OCI-LY7 (cell line): ENCODE data around the gene RBM39. TPM values are rescaled to one million over a fixed set of nuclear protein-coding genes. Genes with fewer than 3 reads are reported as not detected.

Experiments
- BruUV-seq: library from RNA; stranded (reverse); fragments of 400-500 nt; replicated peaks from 2 replicates; lab custom pipeline; 2021; lab: Mats Ljungman, UMichigan
- CTCF ChIA-PET: fragments of 300-600 bp; sonication (Branson Sonifier 250); formaldehyde crosslinking; loops from one replicate; lab custom pipeline; 2022; ENCODE audit warnings: antibody characterized with exemption; ENCODE audit not compliant: unreplicated experiment; lab: Charles Lee
- POLR2A ChIA-PET: fragments of 300-600 bp; sonication (Branson Sonifier 250); formaldehyde crosslinking; loops from one replicate; lab custom pipeline; 2022; ENCODE audit warnings: antibody characterized with exemption; lab: Charles Lee
- DNase-seq: peaks from one replicate; pipeline ENCODE4 v3.0.0-alpha.2; 2015; ENCODE audit warnings: low spot score
- H2AFZ ChIP-seq: fragments of 200-600 bp; sonication (generic), shearing (Covaris generic); 2 replicates; pipeline ENCODE4 v1.6.1; 2014; ENCODE audit warnings: mild to moderate bottlenecking, antibody characterized with exemption, low read length, moderate library complexity
- H3K27ac ChIP-seq: fragments of 200-600 bp; sonication (generic); 2 replicates; pipeline ENCODE4 v1.5.1; 2014; ENCODE audit warnings: mixed run types, low read depth, mild to moderate bottlenecking, moderate library complexity, low read length, inconsistent platforms; ENCODE audit not compliant: poor library complexity, severe bottlenecking
- H3K36me3 ChIP-seq: fragments of 200-600 bp; sonication (generic); 2 replicates; pipeline ENCODE4 v1.6.1; 2014; ENCODE audit warnings: mild to moderate bottlenecking, antibody characterized with exemption, low read length, moderate library complexity, mixed read lengths; ENCODE audit not compliant: insufficient read depth
- H3K4me1 ChIP-seq: fragments of 200-600 bp; sonication (generic); 2 replicates; pipeline ENCODE4 v1.5.1; 2014; ENCODE audit warnings: mild to moderate bottlenecking, low read length; ENCODE audit not compliant: insufficient read depth, poor library complexity, severe bottlenecking
- H3K4me2 ChIP-seq: fragments of 200-600 bp; sonication (generic); 2 replicates; pipeline ENCODE4 v1.6.1; 2014; ENCODE audit warnings: mild to moderate bottlenecking, low read length
- H3K4me3 ChIP-seq: fragments of 200-600 bp; sonication (generic); 2 replicates; pipeline ENCODE4 v1.5.1; 2014; ENCODE audit warnings: mild to moderate bottlenecking, low read depth, low read length; ENCODE audit not compliant: poor library complexity, severe bottlenecking
- H3K79me2 ChIP-seq: fragments of 200-600 bp; sonication (generic); 2 replicates; pipeline ENCODE4 v1.6.1; 2016; ENCODE audit warnings: low read depth, mild to moderate bottlenecking, low read length, moderate library complexity, mixed read lengths; ENCODE audit not compliant: insufficient read depth
- H3K9me2 ChIP-seq: fragments of 200-600 bp; sonication (generic); 2 replicates; pipeline ENCODE4 v1.6.1; 2016; ENCODE audit warnings: mild to moderate bottlenecking, low read length, mixed read lengths; ENCODE audit not compliant: insufficient read depth
- H3K9me3 ChIP-seq: fragments of 200-600 bp; sonication (generic); 2 replicates; pipeline ENCODE4 v1.6.1; 2014; ENCODE audit warnings: mild to moderate bottlenecking, mixed run types, low read length, mixed read lengths
- H4K20me1 ChIP-seq: fragments of 200-600 bp; sonication (generic); 2 replicates; pipeline ENCODE4 v1.6.1; 2014; ENCODE audit warnings: mild to moderate bottlenecking, antibody characterized with exemption, low read length, moderate library complexity, mixed read lengths; ENCODE audit not compliant: insufficient read depth
- CTCF ChIP-seq: fragments of 200-600 bp; sonication (generic); conservative IDR thresholded peaks from 2 replicates; pipeline ENCODE4 v1.5.1; 2014; ENCODE audit warnings: mild to moderate bottlenecking, antibody characterized with exemption, low read length, moderate library complexity, mixed read lengths
- EZH2phosphoT487 ChIP-seq: fragments of 200-600 bp; sonication (generic); IDR thresholded peaks from 2 replicates; pipeline ENCODE4 v1.6.1; 2018; ENCODE audit warnings: low read depth, borderline replicate concordance, mild to moderate bottlenecking, mixed run types, antibody characterized with exemption, low read length, moderate library complexity, mixed read lengths
- intact Hi-C: fragments of 100-400 bp; cut with micrococcal nuclease; formaldehyde crosslinking; loops from one replicate; pipeline ENCODE4 v1.10.0; 2022; ENCODE audit not compliant: unreplicated experiment
- total RNA-seq, 2 experiments: library from RNA; depleted of rRNA in 1 of 2; stranded (reverse); fragments of >200 nt in 1 of 2; shearing (Covaris generic) in 1 of 2; gene quantifications; 2 replicates each; pipeline ENCODE4 v1.2.3, GENCODE V29; 2014 to 2022

RBM39 gene
- total RNA-seq, 2 experiments from 2014 or later: 346 to 431 TPM

GRCh38 chr20:35739294-35740163, 2.5 kb downstream of the RBM39 start:
- Histone ChIP-seq H2AFZ (no peak overlapping the region), H3K4me3 (peak overlapping the region; percentile 95), H3K27ac (no peak overlapping the region), H3K79me2 (peaks cover 90% of the 10 kb centered on the region), H3K4me2 (peak overlapping the region; percentile 81), H3K9me2 (no peaks in the 10 kb centered on the region), H3K4me1 (peaks cover 52% of the 10 kb centered on the region), H3K36me3 (peaks cover 75% of the 10 kb centered on the region), H4K20me1 (peaks cover 50% of the 10 kb centered on the region), H3K9me3 (no peaks in the 10 kb centered on the region)
- peak; percentile 50 for DNase-seq
- intact Hi-C loops: loop anchor here (2.0 to 5.0 kb wide), 4 partner anchors 37 to 213 kb away; partner anchors contain the start of genes CPNE1, RBM12 and SCAND1
- peak; percentile 74 for TF ChIP-seq CTCF
- no peak for TF ChIP-seq EZH2phosphoT487
- ChIA-PET POLR2A (interaction anchor here (0.6 to 1.2 kb wide), 7 partner anchors 9 to 282 kb away, joined by 3 to 6 read pairs (median 4); no protein-coding TSS in a partner anchor), CTCF (interaction anchor here (0.7 kb wide), 1 partner anchor 32 kb away, joined by 5 read pairs; the partner anchor contains the start of gene PHF20)
- BruUV-seq: no TSS peak

- intact Hi-C loops: loop anchor here (5.0 kb wide), 1 partner anchor 36 kb away; no protein-coding TSS in a partner anchor
- Histone ChIP-seq H3K4me1 (peaks cover 49% of the 10 kb centered on the region), H3K36me3 (peaks cover 84% of the 10 kb centered on the region), H3K4me2 (peak overlapping the region; percentile 7; the same call in 1 of the 2 replicates), H3K4me3 (peak overlapping the region; percentile 1), H4K20me1 (peaks cover 59% of the 10 kb centered on the region), H2AFZ (no peak overlapping the region), H3K79me2 (peaks cover 94% of the 10 kb centered on the region), H3K27ac (no peak overlapping the region), H3K9me2 (no peaks in the 10 kb centered on the region), H3K9me3 (no peaks in the 10 kb centered on the region)
- TF ChIP-seq EZH2phosphoT487 (no peak), CTCF (no peak)
- CTCF ChIA-PET: no interaction called here
- POLR2A ChIA-PET: no interaction called here
- DNase-seq: no peak
- BruUV-seq: no TSS peak
These were observed 3.5 kb downstream of the RBM39 start for GRCh38 chr20:35738410-35739179.
